ENCODE results near the gene DNAH10. TPM values are rescaled to one million over a fixed set of nuclear protein-coding genes. Genes with fewer than 3 reads are reported as not detected.

DNAH10 gene
- total and polyA plus RNA-seq, 2 experiments from 2014 or later = 0.77 to 1.0 TPM

GRCh38 chr12:123963821-123964220, 201.7 kb downstream of the DNAH10 start:
- Histone ChIP-seq H3K4me3 (no peak overlapping the region), H3K9me3 (ENCODE audit: low read depth) (no peaks in the 10 kb centered on the region), H3K4me1 (ENCODE audit: low read depth) (peaks cover 5% of the 10 kb centered on the region), H3K27me3 (peaks cover 8% of the 10 kb centered on the region), H3K36me3 (no peaks in the 10 kb centered on the region), H3K27ac (no peak overlapping the region)
- DNase-seq (ENCODE audit: low read depth in 1 of 2, low spot score in 1 of 2) = no peak
- no peak for TF ChIP-seq CTCF (IDR thresholded peaks at IDR 0.05; ENCODE audit: low read depth, low read length)

GRCh38 chr12:123965382-123965781, 203.3 kb downstream of the DNAH10 start:
- TF ChIP-seq CTCF (IDR thresholded peaks at IDR 0.05; ENCODE audit: low read depth, low read length) = no peak
- Histone ChIP-seq H3K27me3 (peaks cover 21% of the 10 kb centered on the region), H3K27ac (no peak overlapping the region), H3K9me3 (ENCODE audit: low read depth) (no peaks in the 10 kb centered on the region), H3K36me3 (no peaks in the 10 kb centered on the region), H3K4me3 (no peak overlapping the region), H3K4me1 (ENCODE audit: low read depth) (peaks cover 5% of the 10 kb centered on the region)
- DNase-seq (ENCODE audit: low read depth in 1 of 2, low spot score in 1 of 2) = no peak

GRCh38 chr12:123966596-123966995, 204.5 kb downstream of the DNAH10 start:
- Histone ChIP-seq H3K9me3 (ENCODE audit: low read depth) (no peaks in the 10 kb centered on the region), H3K27me3 (peaks cover 28% of the 10 kb centered on the region), H3K4me1 (ENCODE audit: low read depth) (peaks cover 10% of the 10 kb centered on the region), H3K36me3 (no peaks in the 10 kb centered on the region), H3K4me3 (no peak overlapping the region), H3K27ac (no peak overlapping the region)
- TF ChIP-seq CTCF (IDR thresholded peaks at IDR 0.05; ENCODE audit: low read depth, low read length) = no peak
- DNase-seq (ENCODE audit: low read depth in 1 of 2, low spot score in 1 of 2) = peak in 1 of 2 donors; percentile 28

- Histone ChIP-seq H3K27me3 (peaks cover 28% of the 10 kb centered on the region), H3K9me3 (ENCODE audit: low read depth) (no peaks in the 10 kb centered on the region), H3K27ac (no peak overlapping the region), H3K36me3 (no peaks in the 10 kb centered on the region), H3K4me3 (no peak overlapping the region), H3K4me1 (ENCODE audit: low read depth) (peaks cover 10% of the 10 kb centered on the region)
- DNase-seq (ENCODE audit: low read depth in 1 of 2, low spot score in 1 of 2) = no peak
- no peak for TF ChIP-seq CTCF (IDR thresholded peaks at IDR 0.05; ENCODE audit: low read depth, low read length)
Observed at GRCh38 chr12:123967121-123967586, 205.1 kb downstream of the DNAH10 start.

GRCh38 chr12:123971449-123971769, 209.3 kb downstream of the DNAH10 start:
- Histone ChIP-seq H3K9me3 (ENCODE audit: low read depth) (no peaks in the 10 kb centered on the region), H3K27me3 (peaks cover 28% of the 10 kb centered on the region)

More at GRCh38 chr12:123971449-123971769, 209.3 kb downstream of the DNAH10 start:
- no peaks in the 10 kb centered on the region for H3K36me3 ChIP-seq
- DNase-seq (ENCODE audit: low read depth in 1 of 2, low spot score in 1 of 2) = no peak
- peaks cover 16% of the 10 kb centered on the region for H3K4me1 ChIP-seq (ENCODE audit: low read depth)
- no peak for TF ChIP-seq CTCF (IDR thresholded peaks at IDR 0.05; ENCODE audit: low read depth, low read length)
- H3K27ac ChIP-seq = peak overlapping the region; percentile 81
- peak overlapping the region; percentile 86 for H3K4me3 ChIP-seq

All from cardiac muscle cell (in vitro differentiated cells and primary cell).